Stimulated activated memory B cell treated with anti-CD40 and anti-IgM and Interleukin-4, amounts not matched to agents 10 μg/mL and 1 μg/mL and 100 μg/mL, for 72 hours (primary cell): Measurements from ENCODE around the gene SELENOV.
"Not testable (repeated sequence)": the region's sequence is repeated elsewhere in the genome, so short reads cannot be mapped to it uniquely, and the experiment has no call there.

Source experiments
- ATAC-seq: fragments of 150-1000 bp; cut with Tn5 transposase; 2 replicates; pipeline ENCODE4 v1.10.0; 2021
- H3K27ac Mint-ChIP-seq: one replicate; pipeline ENCODE4 v1.8.0; 2022; ENCODE audit warnings: mild to moderate bottlenecking, mixed read lengths
- H3K27me3 Mint-ChIP-seq: one replicate; pipeline ENCODE4 v1.8.0; 2022; ENCODE audit warnings: mixed read lengths
- H3K36me3 Mint-ChIP-seq: one replicate; pipeline ENCODE4 v1.8.0; 2022; ENCODE audit warnings: mixed read lengths
- H3K4me1 Mint-ChIP-seq: one replicate; pipeline ENCODE4 v1.8.0; 2022; ENCODE audit warnings: mixed read lengths
- H3K4me3 Mint-ChIP-seq: one replicate; pipeline ENCODE4 v1.8.0; 2022; ENCODE audit warnings: mild to moderate bottlenecking, moderate library complexity, mixed read lengths
- H3K9me3 Mint-ChIP-seq: one replicate; pipeline ENCODE4 v1.8.0; 2022; ENCODE audit warnings: mixed read lengths

The SELENOV gene, protein sequence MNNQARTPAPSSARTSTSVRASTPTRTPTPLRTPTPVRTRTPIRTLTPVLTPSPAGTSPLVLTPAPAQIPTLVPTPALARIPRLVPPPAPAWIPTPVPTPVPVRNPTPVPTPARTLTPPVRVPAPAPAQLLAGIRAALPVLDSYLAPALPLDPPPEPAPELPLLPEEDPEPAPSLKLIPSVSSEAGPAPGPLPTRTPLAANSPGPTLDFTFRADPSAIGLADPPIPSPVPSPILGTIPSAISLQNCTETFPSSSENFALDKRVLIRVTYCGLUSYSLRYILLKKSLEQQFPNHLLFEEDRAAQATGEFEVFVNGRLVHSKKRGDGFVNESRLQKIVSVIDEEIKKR

DNA sequence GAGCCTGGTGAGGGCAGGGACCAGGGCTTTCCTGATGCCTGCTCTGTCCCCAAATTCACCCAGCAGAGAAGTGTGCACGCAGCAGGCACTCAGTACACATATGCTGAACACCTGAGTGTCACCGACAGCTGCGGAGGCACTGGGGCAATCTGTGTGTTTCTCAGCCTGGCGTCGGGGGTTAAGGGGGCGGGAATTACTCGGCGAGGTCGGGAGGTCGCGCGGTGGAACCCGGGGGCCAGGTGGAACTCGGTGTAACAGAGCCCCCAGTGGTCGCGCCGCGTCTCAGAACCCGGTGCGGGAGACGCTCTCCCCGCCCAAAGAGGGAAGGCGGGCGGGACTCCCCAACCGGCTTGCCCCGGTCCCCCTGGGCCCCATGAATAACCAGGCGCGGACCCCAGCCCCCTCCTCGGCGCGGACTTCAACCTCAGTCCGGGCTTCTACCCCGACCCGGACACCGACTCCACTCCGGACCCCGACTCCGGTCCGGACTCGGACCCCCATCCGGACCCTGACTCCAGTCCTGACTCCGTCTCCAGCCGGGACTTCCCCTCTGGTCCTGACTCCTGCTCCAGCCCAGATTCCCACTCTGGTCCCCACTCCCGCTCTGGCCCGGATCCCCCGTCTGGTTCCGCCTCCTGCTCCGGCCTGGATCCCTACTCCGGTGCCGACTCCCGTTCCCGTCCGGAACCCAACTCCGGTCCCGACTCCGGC is at the start of gene SELENOV:
TSS of gene SELENOV (plus strand) at position 300 of the 711 bp plus-strand sequence. CDS start at position 374, 74 bp downstream.
- Mint-ChIP-seq H3K36me3 (no peaks in the 10 kb centered on the region), H3K4me1 (peaks cover 22% of the 10 kb centered on the region), H3K9me3 (no peaks in the 10 kb centered on the region), H3K27ac (peak within 1 kb of the TSS; percentile 33), H3K4me3 (peak within 1 kb of the TSS; percentile 69), H3K27me3 (peaks cover 51% of the 10 kb centered on the region)
- peak; percentile 51 for ATAC-seq

DNA sequence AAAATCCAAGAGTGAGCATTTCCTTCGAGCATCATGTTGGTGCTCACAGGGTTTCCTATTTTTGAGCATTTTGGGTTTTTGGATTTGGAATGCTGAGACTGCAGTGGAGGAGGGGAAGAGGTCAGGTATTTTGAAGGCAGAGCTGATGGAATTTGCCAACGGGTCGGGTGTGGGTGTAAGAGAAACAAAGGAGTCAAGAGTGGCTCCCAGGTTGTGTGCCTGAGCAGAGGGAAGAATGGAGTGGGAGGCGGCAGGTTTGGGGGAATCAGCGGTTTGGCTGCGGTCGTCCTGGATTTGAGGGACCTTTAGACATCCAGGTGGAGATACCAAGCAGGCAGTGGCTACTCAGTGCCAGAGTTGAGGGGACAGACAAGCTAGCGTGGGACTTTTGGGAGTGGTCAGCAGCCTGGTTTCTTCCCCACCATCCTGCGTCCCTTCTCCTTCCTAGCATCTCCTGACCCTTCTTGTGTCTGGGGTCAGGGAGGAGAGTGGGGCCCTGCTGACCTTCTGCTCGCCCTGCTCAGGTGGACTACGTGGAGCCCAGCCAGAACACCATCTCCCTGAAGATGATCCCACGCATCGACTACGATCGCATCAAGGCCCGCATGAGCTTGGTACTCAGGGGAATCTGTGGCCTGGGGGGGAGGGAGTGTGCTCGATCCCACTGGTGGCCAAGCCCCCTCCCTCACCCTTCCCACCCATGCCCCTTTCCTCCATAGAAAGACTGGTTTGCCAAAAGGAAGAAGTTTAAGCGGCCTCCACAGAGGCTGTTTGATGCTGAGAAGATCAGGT is 48.8 kb upstream of the SELENOV start:
- H3K27me3 Mint-ChIP-seq: no peaks in the 10 kb centered on the region
- ATAC-seq: no peak
- peaks cover 67% of the 10 kb centered on the region for H3K36me3 Mint-ChIP-seq
- peaks cover 9% of the 10 kb centered on the region for H3K4me1 Mint-ChIP-seq
- H3K27ac Mint-ChIP-seq: no peak overlapping the region
- no peak overlapping the region for H3K4me3 Mint-ChIP-seq
- no peaks in the 10 kb centered on the region for H3K9me3 Mint-ChIP-seq

DNA sequence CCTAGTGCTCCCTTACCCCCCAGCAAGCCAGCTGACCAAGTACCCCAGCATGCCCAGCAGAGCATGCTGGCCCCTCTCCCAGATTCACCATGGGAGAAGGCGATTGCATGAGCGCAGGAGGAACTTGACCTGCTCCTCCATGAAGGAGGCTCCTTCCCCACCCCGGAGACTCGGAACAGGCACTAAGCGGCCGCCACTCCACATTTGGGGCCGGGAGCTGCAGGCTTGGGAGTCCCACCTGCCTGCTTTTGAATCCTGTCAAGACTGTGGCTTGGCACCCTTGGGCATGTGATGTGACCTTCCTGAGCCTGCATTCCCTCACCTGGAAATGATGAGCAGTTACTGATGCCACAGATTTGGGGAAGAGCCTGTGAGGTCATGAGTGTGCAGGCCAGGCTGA is 47.0 kb upstream of the SELENOV start:
- no peak overlapping the region for H3K27ac Mint-ChIP-seq
- no peaks in the 10 kb centered on the region for H3K27me3 Mint-ChIP-seq
- no peaks in the 10 kb centered on the region for H3K9me3 Mint-ChIP-seq
- no peak for ATAC-seq
- H3K4me1 Mint-ChIP-seq: peaks cover 19% of the 10 kb centered on the region
- H3K4me3 Mint-ChIP-seq: no peak overlapping the region
- peaks cover 76% of the 10 kb centered on the region for H3K36me3 Mint-ChIP-seq

GRCh38 chr19:39469036-39469435 is 45.9 kb upstream of the SELENOV start:
- H3K4me3 Mint-ChIP-seq: no peak overlapping the region
- peaks cover 19% of the 10 kb centered on the region for H3K4me1 Mint-ChIP-seq
- H3K9me3 Mint-ChIP-seq: no peaks in the 10 kb centered on the region
- ATAC-seq: no peak
- H3K27ac Mint-ChIP-seq: no peak overlapping the region
- peaks cover 80% of the 10 kb centered on the region for H3K36me3 Mint-ChIP-seq
- no peaks in the 10 kb centered on the region for H3K27me3 Mint-ChIP-seq

DNA sequence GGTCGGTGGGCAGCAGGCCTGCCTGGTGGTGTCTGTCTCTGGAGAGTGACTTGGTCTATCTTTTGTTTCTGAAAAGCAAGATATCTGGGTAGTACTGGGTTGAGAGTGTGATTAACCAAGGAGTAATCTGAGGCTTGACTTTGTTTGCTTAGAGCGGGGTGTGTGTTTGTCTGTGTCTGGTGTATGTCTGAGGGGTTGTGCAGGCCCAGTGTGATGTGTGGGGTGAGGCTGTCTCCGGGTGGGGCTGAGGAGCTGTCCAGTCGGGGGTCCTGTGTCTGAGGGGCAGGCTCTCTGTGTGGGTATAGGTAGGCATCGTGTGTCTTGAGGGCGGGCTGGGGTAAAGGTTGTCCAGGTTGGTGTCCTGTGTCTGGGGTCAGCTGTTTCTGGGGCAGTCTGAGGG is 45.4 kb upstream of the SELENOV start:
- Mint-ChIP-seq H3K27ac (no peak overlapping the region), H3K36me3 (peaks cover 85% of the 10 kb centered on the region), H3K4me1 (peaks cover 19% of the 10 kb centered on the region), H3K4me3 (no peak overlapping the region), H3K9me3 (no peaks in the 10 kb centered on the region), H3K27me3 (no peaks in the 10 kb centered on the region)
- ATAC-seq: no peak

- ATAC-seq: no peak
- H3K4me3 Mint-ChIP-seq: no peak overlapping the region
- peaks cover 19% of the 10 kb centered on the region for H3K4me1 Mint-ChIP-seq
- no peaks in the 10 kb centered on the region for H3K27me3 Mint-ChIP-seq
- H3K9me3 Mint-ChIP-seq: no peaks in the 10 kb centered on the region
- H3K27ac Mint-ChIP-seq: no peak overlapping the region
- peaks cover 86% of the 10 kb centered on the region for H3K36me3 Mint-ChIP-seq
Measured at GRCh38 chr19:39470724-39471339, 44.1 kb upstream of the SELENOV start.

- ATAC-seq: no peak
- Mint-ChIP-seq H3K27ac (peak overlapping the region; percentile 18), H3K9me3 (no peaks in the 10 kb centered on the region), H3K4me3 (no peak overlapping the region), H3K27me3 (no peaks in the 10 kb centered on the region), H3K4me1 (peaks cover 19% of the 10 kb centered on the region), H3K36me3 (peaks cover 88% of the 10 kb centered on the region)
Measured at GRCh38 chr19:39471756-39472536, 43.0 kb upstream of the SELENOV start.

DNA sequence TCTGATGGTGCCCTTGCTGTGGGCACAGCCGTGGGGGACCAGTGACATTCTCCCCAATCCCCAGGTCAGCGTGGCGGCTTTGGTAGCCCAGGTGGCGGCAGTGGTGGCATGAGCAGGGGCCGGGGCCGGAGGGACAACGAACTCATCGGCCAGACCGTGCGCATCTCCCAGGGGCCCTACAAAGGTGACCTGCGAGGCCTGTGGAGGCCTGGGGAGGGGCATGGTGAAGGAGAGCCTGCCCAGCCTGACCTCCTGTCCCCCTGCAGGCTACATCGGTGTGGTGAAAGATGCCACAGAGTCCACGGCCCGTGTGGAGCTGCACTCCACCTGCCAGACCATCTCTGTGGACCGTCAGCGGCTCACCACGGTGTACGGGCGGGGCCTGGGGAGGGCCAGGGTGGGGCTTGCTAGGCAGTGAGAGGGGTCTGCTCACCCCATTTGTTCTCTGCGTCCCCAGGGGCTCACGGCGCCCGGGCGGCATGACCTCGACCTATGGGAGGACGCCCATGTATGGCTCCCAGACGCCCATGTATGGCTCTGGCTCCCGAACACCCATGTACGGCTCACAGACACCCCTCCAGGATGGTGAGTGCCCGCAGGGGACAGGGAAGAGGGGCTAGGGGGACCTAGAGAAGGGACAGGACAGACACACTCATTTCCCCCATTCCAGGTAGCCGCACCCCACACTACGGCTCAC is 42.0 kb upstream of the SELENOV start:
- H3K9me3 Mint-ChIP-seq: no peaks in the 10 kb centered on the region
- no peak for ATAC-seq
- H3K4me1 Mint-ChIP-seq: peaks cover 19% of the 10 kb centered on the region
- no peak overlapping the region for H3K4me3 Mint-ChIP-seq
- H3K36me3 Mint-ChIP-seq: peaks cover 86% of the 10 kb centered on the region
- H3K27ac Mint-ChIP-seq: no peak overlapping the region
- H3K27me3 Mint-ChIP-seq: no peaks in the 10 kb centered on the region

DNA sequence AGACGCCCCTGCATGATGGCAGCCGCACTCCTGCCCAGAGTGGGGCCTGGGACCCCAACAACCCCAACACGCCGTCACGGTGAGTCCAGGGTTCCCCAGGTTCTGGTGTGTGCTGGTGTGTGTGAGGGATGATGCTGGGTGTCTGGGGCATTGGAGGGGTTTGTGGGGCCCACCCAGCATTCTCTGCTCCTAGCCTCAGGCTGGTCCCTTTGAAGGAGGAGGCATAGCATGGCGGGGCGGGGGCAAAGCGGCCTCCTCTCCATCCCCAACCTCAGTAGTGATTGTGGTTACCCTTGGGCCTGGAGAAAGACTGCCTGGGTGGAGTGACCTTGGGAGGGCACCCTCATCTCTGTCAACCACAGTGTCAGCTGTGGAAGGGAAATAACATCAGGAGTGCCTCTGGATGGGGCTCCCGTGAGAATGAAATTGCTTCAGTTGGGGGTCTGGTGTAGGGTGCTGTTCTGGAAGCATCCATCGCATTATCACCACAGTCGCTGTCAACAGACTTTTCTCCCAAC is 41.4 kb upstream of the SELENOV start:
- peaks cover 80% of the 10 kb centered on the region for H3K36me3 Mint-ChIP-seq
- H3K4me3 Mint-ChIP-seq: no peak overlapping the region
- H3K9me3 Mint-ChIP-seq: no peaks in the 10 kb centered on the region
- ATAC-seq: no peak
- H3K27ac Mint-ChIP-seq: no peak overlapping the region
- H3K27me3 Mint-ChIP-seq: no peaks in the 10 kb centered on the region
- H3K4me1 Mint-ChIP-seq: peaks cover 19% of the 10 kb centered on the region

- Mint-ChIP-seq H3K9me3 (no peaks in the 10 kb centered on the region), H3K27ac (no peak overlapping the region), H3K4me1 (peaks cover 17% of the 10 kb centered on the region), H3K4me3 (no peak overlapping the region), H3K36me3 (peaks cover 73% of the 10 kb centered on the region), H3K27me3 (no peaks in the 10 kb centered on the region)
- peak; percentile 79 for ATAC-seq
Measured at GRCh38 chr19:39474139-39474620, 40.8 kb upstream of the SELENOV start.

DNA sequence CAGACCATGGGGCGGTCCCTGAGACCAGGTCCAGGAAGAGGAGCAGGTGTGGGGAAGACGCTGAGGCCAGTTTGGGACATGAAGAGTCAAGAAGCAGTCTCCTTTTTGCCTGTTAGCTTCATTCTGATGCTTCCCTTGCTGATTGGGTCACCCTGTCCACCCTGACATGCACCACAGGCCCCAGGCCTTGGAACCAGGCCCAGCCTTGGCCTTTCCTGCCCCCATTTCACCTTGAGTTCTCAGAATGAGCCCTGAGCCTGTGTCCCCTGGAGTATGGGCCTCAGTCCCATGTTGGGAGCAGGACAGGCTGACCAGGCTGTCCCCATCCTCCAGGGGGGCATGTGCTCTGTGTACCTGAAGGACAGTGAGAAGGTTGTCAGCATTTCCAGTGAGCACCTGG is 39.2 kb upstream of the SELENOV start:
- no peak overlapping the region for H3K4me3 Mint-ChIP-seq
- ATAC-seq: no peak
- H3K27ac Mint-ChIP-seq: no peak overlapping the region
- H3K4me1 Mint-ChIP-seq: peaks cover 22% of the 10 kb centered on the region
- H3K36me3 Mint-ChIP-seq: peaks cover 57% of the 10 kb centered on the region
- H3K9me3 Mint-ChIP-seq: no peaks in the 10 kb centered on the region
- H3K27me3 Mint-ChIP-seq: no peaks in the 10 kb centered on the region

DNA sequence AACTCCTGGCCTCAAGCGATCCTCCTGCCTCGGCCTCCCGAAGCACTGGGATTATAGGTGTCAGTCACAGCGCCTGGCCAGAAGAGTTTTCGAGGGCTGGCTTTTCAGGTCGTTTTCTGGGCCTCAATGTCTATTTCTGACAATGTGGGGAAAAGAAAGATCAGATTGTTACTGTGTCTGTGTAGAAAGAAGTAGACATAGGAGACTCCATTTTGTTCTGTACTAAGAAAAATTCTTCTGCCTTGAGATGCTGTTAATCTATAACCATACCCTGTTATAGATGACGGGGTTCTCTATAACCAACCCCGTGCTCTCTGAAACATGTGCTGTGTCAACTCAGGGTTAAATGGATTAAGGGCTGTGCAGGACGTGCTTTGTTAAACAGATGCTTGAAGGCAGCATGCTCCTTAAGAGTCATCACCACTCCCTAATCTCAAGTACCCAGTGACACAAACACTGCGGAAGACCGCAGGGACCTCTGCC is 35.6 kb upstream of the SELENOV start:
- not testable (repeated sequence) for ATAC-seq, H3K27me3 Mint-ChIP-seq, H3K9me3 Mint-ChIP-seq, H3K27ac Mint-ChIP-seq
- Mint-ChIP-seq H3K36me3 (peaks cover 41% of the 10 kb centered on the region), H3K4me1 (peaks cover 24% of the 10 kb centered on the region), H3K4me3 (peak overlapping the region; percentile 90)

DNA sequence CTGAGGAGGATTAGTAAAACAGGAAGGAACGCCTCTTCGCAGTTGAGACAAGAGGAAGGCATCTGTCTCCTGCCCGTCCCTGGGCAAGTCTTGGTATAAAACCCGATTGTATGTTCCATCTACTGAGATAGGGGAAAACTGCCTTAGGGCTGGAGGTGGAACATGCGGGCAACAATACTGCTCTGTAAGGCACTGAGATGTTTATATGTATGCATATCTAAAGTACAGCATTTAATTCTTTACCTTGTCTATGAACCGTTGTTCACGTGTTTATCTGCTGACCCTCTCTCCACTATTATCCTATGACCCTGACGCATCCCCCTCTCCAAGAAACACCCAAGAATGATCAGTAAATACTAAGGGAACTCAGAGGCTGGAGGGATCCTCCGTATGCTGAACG is 35.0 kb upstream of the SELENOV start:
- Mint-ChIP-seq H3K4me1 (peaks cover 24% of the 10 kb centered on the region), H3K27ac (peak overlapping the region; percentile 91), H3K4me3 (peak overlapping the region; percentile 90), H3K36me3 (peaks cover 35% of the 10 kb centered on the region), H3K9me3 (no peaks in the 10 kb centered on the region), H3K27me3 (no peaks in the 10 kb centered on the region)
- no peak for ATAC-seq
